LHCN-M2 (cell line): ENCODE results near the gene BEND7. TPM values are rescaled to one million over a fixed set of nuclear protein-coding genes. Genes with fewer than 3 reads are reported as not detected.
A peak's percentile ranks its signal among the peaks of the same experiment; 100 is the strongest.

Source experiments
- DNase-seq: peaks from one replicate; pipeline ENCODE4 v3.0.0-alpha.2; 2012; ENCODE audit warnings: low read depth
- total RNA-seq: library from RNA; depleted of rRNA; stranded (reverse); fragments of >200 nt; gene quantifications from 2 replicates; pipeline ENCODE4 v1.2.3, GENCODE V29; 2014

The BEND7 gene
- total RNA-seq, 1 experiment from 2014 or later: 5.6 TPM

GRCh38 chr10:13421382-13421917, 107.4 kb downstream of the BEND7 start:
- DNase-seq: peak; percentile 31

DNA sequence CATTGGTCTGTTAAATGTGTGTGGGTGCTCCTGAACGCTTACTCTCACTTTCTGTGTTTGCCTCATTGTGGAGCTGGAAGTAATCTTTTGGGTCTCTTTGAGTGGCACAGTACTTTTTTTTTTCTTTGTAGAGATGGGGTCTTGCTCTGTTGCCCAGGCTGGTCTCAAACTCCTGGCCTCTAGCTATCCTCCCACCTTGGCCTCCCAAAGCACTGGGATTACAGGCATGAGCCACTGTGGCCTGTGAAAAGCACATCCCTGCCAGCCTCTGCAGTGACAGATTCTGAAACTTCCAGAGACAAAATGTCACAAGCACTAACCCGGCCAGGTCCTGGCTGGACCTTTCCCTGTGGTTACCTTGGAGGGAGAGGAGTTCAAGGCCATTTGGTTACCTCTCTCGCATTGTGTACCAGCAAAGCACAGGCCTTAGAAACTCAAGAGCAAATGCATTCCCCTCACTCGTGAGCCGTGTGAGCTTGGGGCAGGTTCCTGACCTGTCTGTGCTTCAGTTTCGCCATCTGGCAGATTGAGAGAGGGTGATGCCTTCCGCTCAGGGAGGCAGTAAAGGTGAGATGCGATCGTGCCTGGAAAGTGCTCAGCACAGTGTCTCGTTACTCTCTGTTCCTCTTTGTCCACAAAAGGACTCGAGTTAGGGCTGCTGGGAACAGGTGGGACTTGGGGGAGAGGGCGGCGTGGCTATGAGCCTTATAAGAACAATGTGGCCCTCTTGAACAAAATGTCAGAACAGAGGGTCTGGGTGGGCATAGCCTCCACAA, 108.1 kb downstream of the BEND7 start:
- no peak for DNase-seq

DNA sequence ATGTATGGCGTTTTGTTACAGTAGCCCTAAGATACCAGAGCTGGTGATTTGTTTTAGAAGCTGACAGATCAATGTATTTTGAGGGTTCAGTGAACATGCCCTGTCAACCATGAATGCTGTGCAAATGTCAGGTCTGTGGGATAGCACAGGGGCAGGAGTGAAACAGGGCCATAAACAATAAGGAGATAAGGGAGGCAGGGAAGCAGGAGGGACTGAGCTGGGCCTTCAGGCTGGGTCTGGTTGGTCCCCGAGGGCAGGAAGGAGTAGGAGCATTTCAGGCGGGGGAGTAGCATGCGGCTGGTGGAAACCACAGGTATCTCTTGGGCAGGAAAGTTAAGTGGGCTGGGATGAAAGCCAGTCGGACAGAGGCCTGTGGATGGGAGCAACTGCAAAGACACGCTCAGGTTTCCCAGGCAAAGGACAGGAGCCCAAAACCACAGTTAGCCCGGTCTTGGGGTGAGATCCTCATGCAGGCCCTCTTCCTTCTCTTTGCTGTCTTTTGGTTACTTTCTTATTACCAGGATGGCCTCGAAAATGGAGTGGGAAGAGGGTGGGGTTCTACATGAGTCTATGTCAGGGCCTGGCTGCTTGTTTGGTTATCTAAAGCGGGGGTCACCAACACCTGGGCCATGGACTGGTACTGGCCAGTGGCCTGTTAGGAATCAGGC, 111.2 kb downstream of the BEND7 start:
- DNase-seq: no peak

DNA sequence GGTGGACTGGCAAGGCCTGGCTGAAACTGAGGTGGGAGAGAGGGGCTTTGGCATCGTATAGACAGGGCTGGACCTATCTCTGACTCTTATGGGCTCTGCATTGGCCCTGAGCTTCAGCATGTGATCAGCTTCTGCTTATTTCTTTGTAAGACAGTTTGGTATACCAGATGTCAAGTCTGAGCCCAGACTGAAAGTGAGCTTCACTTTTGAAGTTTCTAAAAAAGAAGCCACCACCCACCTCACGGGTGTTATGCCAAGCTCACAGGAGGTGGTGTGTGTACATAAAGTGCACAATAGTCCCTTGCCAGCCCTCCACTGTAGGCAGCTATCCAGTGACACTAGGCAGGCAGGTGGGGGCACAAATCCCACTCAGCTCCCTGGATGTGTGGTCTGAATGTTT, 112.1 kb downstream of the BEND7 start:
- DNase-seq: no peak

- DNase-seq: peak; percentile 16
These were observed 114.0 kb downstream of the BEND7 start for GRCh38 chr10:13414855-13415254.

- no peak for DNase-seq
These were observed 114.7 kb downstream of the BEND7 start for GRCh38 chr10:13414137-13414536.

DNA sequence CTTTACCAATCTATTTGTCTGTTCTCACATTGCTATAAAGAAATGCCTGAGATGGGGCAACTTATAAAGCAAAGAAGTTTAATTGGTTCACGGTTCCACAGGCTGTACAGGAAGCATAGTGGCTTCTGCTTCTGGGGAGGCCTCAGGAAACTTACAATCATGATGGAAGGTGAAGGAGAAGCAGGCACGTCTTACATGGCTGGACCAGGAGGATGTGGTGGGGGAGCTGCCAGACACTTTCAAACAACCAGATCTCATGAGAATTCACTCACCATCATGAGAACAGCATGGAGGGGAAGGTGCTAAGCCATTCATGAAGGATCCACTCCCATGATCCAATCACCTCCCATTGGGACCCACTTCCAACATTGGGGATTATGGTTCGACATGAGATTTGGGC, 115.9 kb downstream of the BEND7 start:
- no peak for DNase-seq

- no peak for DNase-seq
These were observed 124.0 kb downstream of the BEND7 start for GRCh38 chr10:13404791-13405190.

- DNase-seq: peak; percentile 82
These were observed 124.5 kb downstream of the BEND7 start for GRCh38 chr10:13404305-13404759.

- peak; percentile 53 for DNase-seq
These were observed 125.4 kb downstream of the BEND7 start for GRCh38 chr10:13403426-13403825.

DNA sequence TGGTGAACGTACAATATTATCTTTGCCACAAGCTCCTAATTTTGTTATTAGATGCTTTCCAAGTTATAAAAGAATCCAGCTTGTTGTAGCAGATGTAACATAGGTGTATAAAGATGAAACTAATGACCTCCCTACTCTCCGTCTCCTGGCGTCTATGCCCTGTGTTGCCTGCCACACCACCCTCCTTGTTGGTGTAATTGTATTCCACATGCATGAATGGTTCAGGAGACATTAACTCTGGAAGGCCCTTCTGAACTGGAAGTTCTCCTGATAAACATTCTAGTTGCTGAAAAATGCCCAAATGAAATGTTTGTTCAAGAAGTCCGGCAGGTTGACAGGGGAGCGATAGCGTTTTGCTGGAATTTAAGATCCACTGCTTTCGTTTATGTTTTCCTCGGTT, 126.8 kb downstream of the BEND7 start:
- no peak for DNase-seq

DNA sequence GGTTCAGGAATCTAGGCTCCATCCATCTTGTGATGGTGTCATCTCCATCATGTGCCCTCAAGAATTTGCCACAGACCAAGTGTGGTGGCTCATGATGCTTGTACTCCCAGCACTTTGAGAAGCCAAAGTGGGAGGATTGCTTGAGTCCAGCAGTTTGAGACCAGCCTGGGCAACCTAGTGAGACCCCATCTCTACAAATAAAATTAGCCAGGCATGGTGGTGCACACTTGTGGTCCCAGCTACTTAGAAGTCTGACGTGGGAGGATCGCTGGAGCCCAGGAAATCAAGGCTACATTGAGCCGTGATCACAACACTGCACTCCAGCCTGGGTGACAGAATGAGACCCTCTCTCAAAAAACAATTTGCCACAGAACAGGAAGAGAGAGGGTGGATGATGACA, 127.7 kb downstream of the BEND7 start:
- DNase-seq: no peak

GRCh38 chr10:13400196-13400965, 128.4 kb downstream of the BEND7 start:
- no peak for DNase-seq

DNA sequence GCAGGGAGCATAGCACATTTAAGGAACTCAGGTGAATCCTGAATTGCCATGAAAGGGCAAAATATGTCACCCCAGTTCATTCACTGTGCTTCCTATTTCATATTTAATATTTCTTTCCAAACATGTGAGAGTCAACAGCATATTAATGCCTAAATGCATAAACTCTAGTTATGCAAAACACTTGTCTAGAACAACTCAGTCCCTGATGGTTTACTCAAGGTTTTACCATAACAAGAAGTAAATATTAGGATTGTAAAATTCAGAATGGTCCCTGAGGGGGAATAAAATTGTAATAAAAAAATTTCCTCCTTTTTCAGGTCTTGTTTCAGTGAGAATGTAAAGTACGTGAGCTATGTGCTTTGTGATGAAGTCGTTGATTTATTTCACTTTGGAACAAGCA, 129.1 kb downstream of the BEND7 start:
- no peak for DNase-seq

GRCh38 chr10:13399236-13399635, 129.6 kb downstream of the BEND7 start:
- no peak for DNase-seq

DNA sequence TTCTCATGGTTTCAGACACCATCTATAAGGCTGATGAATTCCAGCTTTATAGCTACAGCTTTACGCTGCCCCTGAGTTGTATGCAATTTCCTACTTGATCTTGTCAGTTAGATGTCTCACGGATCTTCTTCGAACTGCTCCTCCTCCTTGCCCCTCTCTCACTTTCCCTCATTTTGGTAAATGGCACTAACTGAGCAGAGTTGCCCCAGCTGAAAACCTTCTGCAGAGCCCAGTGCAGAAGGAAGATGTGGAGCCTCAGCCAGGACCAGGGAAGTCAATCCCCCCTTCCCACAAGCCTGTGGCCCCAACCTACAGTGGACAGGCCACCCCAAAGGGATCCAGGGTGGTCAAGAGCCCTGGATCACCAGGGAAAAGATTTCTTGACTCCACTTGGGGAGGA, 131.8 kb downstream of the BEND7 start:
- no peak for DNase-seq

DNA sequence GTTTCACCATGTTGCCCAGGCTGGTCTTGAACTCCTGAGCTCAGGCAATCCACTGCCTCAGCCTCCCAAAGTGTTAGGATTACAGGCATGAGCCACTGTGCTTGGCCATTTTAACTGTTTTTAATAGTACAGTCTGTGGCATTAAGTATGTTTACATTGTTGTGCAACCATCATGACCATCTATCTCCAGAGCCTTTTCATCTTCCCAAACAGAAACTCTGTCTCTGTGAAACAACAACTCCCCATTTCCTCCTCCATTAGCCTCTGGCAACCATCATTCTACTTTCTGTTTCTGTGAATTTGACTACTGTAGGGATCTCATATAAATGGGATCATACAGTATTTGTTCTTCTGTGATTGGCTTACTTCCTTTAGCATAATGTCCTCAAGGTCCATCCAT, 132.4 kb downstream of the BEND7 start:
- no peak for DNase-seq

- no peak for DNase-seq
These were observed 133.3 kb downstream of the BEND7 start for GRCh38 chr10:13395540-13395939.

DNA sequence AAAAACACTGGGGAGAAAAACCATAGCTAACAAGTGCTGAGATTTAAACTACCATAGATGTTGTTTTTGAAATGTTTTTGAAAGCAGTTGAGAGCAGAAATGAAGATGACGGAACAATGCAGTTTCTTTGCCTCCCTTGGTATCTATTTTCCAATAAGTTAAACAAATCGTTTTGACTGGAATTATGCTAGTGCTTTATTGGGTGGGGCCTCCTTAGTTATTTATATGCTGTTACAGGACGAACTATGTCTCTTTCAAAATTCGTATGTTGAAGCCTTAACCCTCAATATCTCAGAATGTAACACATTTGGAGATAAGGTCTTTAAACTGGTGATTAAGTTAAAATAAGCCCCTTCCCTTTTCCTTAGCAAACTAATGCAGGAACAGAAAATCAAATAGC, 135.2 kb downstream of the BEND7 start:
- no peak for DNase-seq

DNA sequence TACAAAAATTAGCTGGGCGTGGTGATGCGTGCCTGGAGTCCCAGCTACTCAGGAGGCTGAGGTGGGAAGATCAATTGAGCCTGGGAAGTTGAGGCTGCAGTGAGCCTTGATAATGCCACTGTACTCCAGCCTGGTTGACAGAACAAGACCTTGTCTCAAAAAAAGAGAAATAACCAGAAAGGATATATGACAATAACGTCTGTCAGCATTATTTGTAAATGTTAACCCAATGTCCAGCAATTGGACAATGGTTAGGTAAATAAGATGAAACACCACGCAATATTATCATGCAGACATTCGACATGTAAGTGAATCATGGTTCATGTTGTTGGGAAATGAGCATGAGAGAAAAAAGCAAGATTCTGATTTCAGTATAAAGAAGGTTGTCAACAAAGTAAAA, 136.1 kb downstream of the BEND7 start:
- DNase-seq: no peak
